Esophagus squamous epithelium (tissue), 4 donors: ENCODE results near the gene USP6.
"Not testable (repeated sequence)": the region's sequence is repeated elsewhere in the genome, so short reads cannot be mapped to it uniquely, and the experiment has no call there.

Experiments
- POLR2A ChIP-seq, 4 donors: fragments of 450-650 bp; IDR thresholded peaks; one replicate each; pipeline ENCODE4 v1.6.1; 2017; ENCODE audit warnings: antibody characterized with exemption in 4 of 4, mild to moderate bottlenecking in 4 of 4, moderate library complexity in 3 of 4
- TF ChIP-seq, protein P1 (sequence below), 6 experiments: fragments of 450-650 bp in 4 of 6; fragments of 200-600 bp in 2 of 6; sonication (generic) in 2 of 6; IDR thresholded peaks; one replicate each; pipeline ENCODE4 v1.5.1; 2016 to 2019; ENCODE audit warnings: antibody characterized with exemption in 6 of 6, mild to moderate bottlenecking in 4 of 6, moderate library complexity in 4 of 6

DNA sequence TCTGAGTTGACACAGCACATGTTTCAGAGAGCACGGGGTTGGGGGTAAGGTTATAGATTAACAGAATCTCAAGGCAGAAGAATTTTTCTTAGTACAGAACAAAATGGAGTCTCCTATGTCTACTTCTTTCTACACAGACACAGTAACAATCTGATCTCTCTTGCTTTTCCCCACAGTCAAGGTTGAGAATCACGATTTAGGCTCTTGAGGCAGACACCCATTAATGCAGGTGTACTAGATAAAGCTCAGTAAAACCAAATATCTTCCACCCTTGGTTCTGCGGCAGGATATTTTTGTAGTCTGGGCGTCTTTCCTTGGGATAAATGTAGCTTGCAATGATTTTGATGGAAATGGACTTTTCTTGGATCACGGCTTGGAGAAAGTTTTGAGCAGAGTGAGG is 40.4 kb upstream of the USP6 start:
- not testable (repeated sequence) for TF ChIP-seq POLR2A (IDR thresholded peaks at IDR 0.05)
- TF ChIP-seq, protein P1, sequence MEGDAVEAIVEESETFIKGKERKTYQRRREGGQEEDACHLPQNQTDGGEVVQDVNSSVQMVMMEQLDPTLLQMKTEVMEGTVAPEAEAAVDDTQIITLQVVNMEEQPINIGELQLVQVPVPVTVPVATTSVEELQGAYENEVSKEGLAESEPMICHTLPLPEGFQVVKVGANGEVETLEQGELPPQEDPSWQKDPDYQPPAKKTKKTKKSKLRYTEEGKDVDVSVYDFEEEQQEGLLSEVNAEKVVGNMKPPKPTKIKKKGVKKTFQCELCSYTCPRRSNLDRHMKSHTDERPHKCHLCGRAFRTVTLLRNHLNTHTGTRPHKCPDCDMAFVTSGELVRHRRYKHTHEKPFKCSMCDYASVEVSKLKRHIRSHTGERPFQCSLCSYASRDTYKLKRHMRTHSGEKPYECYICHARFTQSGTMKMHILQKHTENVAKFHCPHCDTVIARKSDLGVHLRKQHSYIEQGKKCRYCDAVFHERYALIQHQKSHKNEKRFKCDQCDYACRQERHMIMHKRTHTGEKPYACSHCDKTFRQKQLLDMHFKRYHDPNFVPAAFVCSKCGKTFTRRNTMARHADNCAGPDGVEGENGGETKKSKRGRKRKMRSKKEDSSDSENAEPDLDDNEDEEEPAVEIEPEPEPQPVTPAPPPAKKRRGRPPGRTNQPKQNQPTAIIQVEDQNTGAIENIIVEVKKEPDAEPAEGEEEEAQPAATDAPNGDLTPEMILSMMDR (IDR thresholded peaks at IDR 0.05) = not testable (repeated sequence)
